HG02571 (cell line): ENCODE measurements around the gene HM13.
"Not testable (repeated sequence)": the region's sequence is repeated elsewhere in the genome, so short reads cannot be mapped to it uniquely, and the experiment has no call there.

Experiments
- ATAC-seq: cut with Tn5 transposase; IDR thresholded peaks from one replicate; pipeline ENCODE4 v1.9.1; 2021; ENCODE audit warnings: mild to moderate bottlenecking, moderate library complexity; ENCODE audit not compliant: unreplicated experiment

Gene HM13, protein sequence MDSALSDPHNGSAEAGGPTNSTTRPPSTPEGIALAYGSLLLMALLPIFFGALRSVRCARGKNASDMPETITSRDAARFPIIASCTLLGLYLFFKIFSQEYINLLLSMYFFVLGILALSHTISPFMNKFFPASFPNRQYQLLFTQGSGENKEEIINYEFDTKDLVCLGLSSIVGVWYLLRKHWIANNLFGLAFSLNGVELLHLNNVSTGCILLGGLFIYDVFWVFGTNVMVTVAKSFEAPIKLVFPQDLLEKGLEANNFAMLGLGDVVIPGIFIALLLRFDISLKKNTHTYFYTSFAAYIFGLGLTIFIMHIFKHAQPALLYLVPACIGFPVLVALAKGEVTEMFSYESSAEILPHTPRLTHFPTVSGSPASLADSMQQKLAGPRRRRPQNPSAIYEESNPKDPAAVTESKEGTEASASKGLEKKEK

GRCh38 chr20:31514154-31515071 is at the start of gene HM13:
HM13 (plus strand) TSS chr20:31514442; CDS start chr20:31514552, 110 bp downstream.
- peak; percentile 80 for ATAC-seq

- not testable (repeated sequence) for ATAC-seq
Measured at GRCh38 chr20:31470946-31471345, 43.3 kb upstream of the HM13 start.

- ATAC-seq, result no peak
Measured at GRCh38 chr20:31472395-31473330, 41.6 kb upstream of the HM13 start.

DNA sequence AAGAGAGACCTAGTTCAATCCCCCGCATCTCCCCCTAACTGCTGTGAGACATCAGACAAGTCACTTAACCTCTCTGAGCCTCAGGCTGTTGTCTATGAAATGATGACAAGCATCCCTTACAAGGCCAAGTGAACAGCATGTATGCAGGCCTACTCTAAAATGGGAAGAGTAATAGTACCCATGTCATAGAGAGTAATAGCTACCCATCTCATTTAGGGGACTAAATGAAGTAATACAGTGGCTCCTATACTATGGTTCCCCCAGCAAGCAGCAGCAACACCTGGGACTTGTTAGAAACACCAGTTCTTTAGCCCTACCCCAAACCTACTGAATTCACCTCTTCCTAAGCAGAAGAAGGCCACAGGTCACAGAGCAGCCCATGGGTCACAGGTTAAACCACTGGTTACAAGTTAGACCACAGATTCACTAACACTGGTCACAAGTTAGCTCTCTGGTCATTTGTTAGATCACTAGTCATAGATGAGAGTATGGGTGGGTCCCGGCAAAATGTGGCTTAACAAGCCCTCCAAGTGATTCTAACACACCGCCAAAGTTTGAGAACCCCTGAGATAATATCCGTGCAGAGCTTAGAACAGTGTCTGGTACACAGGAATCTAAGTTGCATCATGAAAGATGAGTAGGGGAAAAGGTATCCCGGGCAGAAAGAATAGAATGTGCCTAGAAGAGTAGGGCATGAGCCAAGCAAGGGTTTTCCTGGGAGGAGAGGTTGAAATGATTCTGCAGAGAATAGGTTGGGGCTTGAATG is 40.7 kb upstream of the HM13 start:
- no peak for ATAC-seq

DNA sequence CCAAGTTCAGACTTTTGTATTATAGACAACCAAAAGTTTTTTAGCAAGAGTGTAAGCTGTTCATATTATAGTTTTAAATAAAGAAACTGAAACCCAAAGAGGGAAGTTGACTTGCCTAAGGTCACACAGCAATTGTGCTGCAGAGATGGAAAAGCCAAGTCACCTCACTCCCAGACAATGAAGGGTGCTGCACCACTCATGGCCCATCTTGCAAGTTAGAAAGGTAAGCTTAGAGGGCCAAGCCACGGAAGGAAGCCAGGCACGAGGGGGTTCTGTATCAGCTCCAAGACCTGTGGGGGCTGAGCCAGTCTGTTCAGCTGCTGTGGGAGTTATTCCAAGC is 40.2 kb upstream of the HM13 start:
- ATAC-seq, result no peak

DNA sequence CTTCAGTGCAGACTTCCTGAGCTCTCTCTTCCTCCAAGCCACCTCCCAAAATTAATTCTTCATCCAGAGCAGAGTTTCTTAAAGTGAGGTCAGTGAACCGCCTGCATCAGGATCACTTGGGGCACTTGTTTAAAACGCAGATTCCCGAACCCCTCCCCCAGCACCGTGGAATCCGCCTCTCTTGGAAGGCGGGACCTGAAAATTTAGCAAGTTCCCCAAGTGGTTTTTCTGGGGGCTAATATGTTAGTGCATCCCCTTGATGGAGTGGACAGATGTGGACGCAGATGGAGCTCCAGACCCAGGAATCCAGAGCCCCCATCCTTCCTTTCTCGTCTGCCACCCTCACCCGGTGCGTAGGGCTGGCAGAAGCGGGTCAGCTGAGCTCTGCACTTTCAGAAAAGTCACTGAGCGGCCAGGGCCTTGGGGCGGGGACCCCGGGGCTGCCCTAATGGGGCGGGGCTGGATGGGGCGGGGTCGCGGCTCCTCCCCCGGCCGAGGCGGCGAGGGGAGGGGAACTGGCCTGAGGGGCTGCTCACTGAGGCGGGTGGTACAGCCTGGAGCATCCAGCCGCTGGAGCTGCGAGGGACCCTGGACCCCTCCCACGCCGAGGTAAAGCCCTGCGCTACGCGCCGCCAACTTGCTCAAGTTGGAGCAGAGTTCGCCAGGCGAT is 39.3 kb upstream of the HM13 start, which contains the start of the genes DEFB124 and REM1:
Gene DEFB124 (minus strand): TSS at position 370 of the 670 bp plus-strand sequence. CDS start 2,114 bp downstream, outside the sequence.
Gene REM1 (plus strand): TSS at position 531 of the 670 bp plus-strand sequence. CDS start 1,158 bp downstream, outside the sequence.
- ATAC-seq, result no peak

DNA sequence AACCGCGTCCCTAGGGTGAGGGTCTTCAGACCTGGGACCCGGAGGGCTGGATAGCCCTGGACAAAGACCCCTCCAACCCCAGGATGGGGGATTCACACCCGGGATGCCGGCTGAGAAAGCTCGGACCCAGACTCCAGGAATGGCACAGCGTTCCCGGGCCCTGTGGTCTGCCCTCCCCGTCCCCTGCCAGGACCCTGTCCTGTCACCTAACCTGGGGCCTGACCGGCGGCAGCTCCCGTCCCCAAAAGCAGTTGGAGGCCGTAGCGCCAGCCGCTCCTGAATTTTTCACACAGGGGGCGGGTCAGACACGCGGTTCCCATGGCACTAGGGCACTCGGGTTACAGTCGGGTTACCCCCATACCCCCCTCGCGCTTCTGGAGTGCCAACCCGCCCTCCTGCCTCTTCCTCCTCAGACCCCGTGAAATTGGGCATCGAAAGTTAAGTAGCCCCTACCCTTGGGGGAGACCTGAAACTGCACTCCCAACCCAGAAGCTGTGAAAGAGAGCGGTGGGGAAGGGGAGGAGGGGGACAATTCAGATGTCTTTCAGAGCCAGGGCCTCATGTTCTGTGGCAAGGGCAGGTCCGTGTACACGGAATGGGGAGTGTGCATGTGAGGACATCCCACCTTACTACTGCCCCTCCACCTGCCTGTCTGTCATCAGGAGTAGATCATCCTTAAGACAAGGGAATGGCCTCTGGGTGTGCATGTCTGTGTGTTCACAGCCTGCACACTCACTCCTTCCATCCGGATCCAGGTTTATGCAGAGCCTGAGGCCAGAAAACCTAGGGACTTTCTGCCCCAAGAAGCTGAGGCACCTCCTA is 38.6 kb upstream of the HM13 start:
- no peak for ATAC-seq

GRCh38 chr20:31476294-31476585 is 38.0 kb upstream of the HM13 start:
- ATAC-seq, result no peak

DNA sequence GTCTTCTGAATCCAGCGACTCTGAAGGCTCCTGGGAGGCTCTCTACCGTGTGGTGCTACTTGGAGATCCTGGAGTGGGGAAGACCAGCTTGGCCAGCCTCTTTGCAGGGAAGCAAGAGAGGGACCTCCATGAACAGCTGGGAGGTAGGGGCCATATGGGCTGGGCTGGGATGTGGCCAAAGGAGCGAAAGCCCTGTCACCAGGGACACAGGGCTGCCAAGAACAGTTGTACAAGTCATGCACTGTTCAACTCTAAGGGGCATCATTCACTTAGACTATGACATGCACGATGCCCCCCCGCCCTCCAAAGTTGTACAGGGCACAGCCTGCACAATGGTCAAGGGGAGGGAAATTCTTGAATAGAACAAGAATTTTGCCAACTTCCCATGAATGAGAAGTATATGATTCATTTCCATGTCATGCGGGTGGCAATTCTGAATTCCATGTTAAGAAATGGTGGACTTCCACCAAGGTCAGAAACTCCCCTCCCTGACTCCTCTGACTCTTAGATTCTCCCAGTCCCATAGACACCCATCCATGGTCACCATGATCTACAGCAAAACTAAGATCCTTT is 37.5 kb upstream of the HM13 start:
- ATAC-seq, result no peak

- no peak for ATAC-seq
Measured at GRCh38 chr20:31484001-31484400, 30.2 kb upstream of the HM13 start.

GRCh38 chr20:31485450-31486339 is 28.5 kb upstream of the HM13 start:
- no peak for ATAC-seq

DNA sequence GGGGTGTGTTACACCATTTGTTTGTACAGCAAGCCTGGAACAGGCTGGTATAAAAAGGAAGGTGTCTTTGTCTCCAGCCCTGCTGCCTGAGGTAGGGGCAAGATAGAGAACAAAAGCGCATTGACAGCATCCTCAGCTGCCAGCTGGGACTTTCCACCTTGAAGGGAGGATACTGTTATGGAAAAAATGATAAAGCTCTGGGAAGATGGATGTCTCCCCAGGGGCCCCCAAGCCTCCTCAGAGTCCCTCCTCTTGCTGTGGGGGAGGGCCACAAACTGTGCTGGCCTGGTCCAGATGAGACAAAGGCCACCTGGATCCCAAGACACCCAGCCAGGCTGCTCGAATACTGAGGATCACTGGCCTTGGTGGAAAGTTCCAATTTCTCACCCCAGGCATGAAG is 26.1 kb upstream of the HM13 start:
- no peak for ATAC-seq

GRCh38 chr20:31489152-31489551 is 25.1 kb upstream of the HM13 start:
- no peak for ATAC-seq

- no peak for ATAC-seq
Measured at GRCh38 chr20:31490752-31491151, 23.5 kb upstream of the HM13 start.

GRCh38 chr20:31494131-31494530 is 20.1 kb upstream of the HM13 start:
- ATAC-seq, result no peak

DNA sequence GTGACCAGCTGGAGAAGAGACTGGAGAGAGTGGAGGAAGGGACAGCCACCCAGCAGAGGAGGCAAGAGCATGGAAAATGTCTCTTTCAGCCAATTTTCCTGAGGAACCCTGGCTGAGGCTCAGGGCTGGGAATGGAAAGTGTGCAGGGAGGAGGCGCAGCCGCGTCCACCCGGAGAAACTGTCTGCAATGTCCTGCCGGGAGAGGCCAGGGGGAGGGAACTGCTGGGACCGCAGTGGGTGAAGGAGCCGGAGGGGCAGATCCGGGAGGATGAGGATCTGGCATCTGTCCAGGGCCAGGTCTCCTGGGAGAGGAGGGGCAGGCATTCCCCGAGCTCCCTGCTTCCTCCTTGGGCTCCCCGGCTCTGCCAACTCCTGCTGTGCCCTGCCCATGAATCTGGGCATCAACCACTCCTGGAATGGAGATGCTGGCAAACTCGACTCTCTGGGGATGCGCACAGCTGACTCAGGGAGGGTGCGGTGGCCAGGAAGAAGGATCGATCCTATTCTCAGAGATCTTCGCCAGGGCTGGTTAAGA is 17.4 kb upstream of the HM13 start:
- no peak for ATAC-seq
